Ovary (tissue), 3 donors: ENCODE results near the gene ETHE1.

Experiments
- POLR2A ChIP-seq: fragments of 450-650 bp; IDR thresholded peaks from one replicate; pipeline ENCODE4 v1.6.1; 2017; ENCODE audit warnings: antibody characterized with exemption, mild to moderate bottlenecking, moderate library complexity
- TF ChIP-seq, protein P1 (sequence below), 3 donors: fragments of 450-650 bp in 2 of 3; fragments of 200-600 bp in 1 of 3; IDR thresholded peaks; one replicate each; pipeline versions ENCODE4 v1.5.1 to v1.8.0; 2016 to 2022; ENCODE audit warnings: antibody characterized with exemption in 3 of 3, mild to moderate bottlenecking in 1 of 3
- donor health status: DM: no; HTN: no; CAD: no.

DNA sequence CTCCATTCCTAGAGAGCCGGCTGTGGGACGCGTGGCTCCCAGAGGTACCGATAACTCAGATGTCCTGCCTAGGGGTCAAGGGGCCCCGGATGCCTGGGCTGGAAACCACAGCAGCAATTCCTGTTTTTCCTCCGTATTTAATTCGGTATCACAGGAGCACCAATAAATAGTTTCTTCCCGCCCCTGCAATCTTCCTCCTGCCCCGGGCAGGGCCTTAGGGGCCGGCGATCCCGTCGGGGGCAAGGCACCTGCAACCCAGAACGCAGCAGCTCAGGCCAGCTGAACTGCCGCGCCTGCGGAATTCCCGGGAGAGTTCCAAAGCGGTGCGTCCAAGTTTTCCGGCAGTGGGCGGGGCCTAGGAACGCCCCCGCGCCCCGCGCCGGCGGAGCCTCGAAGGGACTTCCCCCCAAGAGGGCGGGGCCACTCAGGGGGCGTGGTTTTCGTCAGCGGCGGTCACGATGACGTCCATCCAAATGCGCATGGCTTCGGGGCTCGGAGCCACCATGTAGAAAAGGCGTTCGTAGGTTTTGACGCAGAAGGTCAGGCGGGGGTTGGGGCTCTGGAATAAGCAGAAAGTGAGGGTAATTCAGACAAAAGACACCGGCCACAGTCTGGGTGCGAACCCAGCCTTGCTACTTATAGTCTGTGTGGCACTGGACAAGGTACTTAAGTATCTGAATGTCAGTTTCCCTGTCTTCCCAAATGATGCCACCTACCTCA, 51.9 kb downstream of the ETHE1 start:
- TF ChIP-seq, protein P1, sequence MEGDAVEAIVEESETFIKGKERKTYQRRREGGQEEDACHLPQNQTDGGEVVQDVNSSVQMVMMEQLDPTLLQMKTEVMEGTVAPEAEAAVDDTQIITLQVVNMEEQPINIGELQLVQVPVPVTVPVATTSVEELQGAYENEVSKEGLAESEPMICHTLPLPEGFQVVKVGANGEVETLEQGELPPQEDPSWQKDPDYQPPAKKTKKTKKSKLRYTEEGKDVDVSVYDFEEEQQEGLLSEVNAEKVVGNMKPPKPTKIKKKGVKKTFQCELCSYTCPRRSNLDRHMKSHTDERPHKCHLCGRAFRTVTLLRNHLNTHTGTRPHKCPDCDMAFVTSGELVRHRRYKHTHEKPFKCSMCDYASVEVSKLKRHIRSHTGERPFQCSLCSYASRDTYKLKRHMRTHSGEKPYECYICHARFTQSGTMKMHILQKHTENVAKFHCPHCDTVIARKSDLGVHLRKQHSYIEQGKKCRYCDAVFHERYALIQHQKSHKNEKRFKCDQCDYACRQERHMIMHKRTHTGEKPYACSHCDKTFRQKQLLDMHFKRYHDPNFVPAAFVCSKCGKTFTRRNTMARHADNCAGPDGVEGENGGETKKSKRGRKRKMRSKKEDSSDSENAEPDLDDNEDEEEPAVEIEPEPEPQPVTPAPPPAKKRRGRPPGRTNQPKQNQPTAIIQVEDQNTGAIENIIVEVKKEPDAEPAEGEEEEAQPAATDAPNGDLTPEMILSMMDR (IDR thresholded peaks at IDR 0.05), result no peak
- peak; percentile 51 for TF ChIP-seq POLR2A
